DND-41 (cell line): Measurements from ENCODE around the gene SLC35A4.

Source experiments
- EZH2 ChIP-seq: IDR thresholded peaks from 3 replicates; pipeline ENCODE4 v1.6.1; 2012; ENCODE audit warnings: borderline replicate concordance, low read depth, mild to moderate bottlenecking, moderate library complexity, low read length, inconsistent platforms; ENCODE audit not compliant: severe bottlenecking
- TF ChIP-seq, protein P1 (sequence below): IDR thresholded peaks from 2 replicates; pipeline ENCODE4 v1.5.1; 2012; ENCODE audit warnings: borderline replicate concordance, low read length, moderate library complexity, mild to moderate bottlenecking; ENCODE audit not compliant: poor library complexity, severe bottlenecking; ENCODE audit errors: extremely low read depth

GRCh38 chr5:140594169-140594568 lies 29.5 kb downstream of the SLC35A4 start:
- TF ChIP-seq, protein P1, sequence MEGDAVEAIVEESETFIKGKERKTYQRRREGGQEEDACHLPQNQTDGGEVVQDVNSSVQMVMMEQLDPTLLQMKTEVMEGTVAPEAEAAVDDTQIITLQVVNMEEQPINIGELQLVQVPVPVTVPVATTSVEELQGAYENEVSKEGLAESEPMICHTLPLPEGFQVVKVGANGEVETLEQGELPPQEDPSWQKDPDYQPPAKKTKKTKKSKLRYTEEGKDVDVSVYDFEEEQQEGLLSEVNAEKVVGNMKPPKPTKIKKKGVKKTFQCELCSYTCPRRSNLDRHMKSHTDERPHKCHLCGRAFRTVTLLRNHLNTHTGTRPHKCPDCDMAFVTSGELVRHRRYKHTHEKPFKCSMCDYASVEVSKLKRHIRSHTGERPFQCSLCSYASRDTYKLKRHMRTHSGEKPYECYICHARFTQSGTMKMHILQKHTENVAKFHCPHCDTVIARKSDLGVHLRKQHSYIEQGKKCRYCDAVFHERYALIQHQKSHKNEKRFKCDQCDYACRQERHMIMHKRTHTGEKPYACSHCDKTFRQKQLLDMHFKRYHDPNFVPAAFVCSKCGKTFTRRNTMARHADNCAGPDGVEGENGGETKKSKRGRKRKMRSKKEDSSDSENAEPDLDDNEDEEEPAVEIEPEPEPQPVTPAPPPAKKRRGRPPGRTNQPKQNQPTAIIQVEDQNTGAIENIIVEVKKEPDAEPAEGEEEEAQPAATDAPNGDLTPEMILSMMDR = no peak
- no peak for TF ChIP-seq EZH2
